RPMI8226 (cell line): Measurements from ENCODE around the gene CLUH.
"Not testable (repeated sequence)": the region's sequence is repeated elsewhere in the genome, so short reads cannot be mapped to it uniquely, and the experiment has no call there.

Source experiments
- DNase-seq: peaks from one replicate; pipeline ENCODE4 v3.0.0-alpha.2; 2015

The CLUH gene

DNA sequence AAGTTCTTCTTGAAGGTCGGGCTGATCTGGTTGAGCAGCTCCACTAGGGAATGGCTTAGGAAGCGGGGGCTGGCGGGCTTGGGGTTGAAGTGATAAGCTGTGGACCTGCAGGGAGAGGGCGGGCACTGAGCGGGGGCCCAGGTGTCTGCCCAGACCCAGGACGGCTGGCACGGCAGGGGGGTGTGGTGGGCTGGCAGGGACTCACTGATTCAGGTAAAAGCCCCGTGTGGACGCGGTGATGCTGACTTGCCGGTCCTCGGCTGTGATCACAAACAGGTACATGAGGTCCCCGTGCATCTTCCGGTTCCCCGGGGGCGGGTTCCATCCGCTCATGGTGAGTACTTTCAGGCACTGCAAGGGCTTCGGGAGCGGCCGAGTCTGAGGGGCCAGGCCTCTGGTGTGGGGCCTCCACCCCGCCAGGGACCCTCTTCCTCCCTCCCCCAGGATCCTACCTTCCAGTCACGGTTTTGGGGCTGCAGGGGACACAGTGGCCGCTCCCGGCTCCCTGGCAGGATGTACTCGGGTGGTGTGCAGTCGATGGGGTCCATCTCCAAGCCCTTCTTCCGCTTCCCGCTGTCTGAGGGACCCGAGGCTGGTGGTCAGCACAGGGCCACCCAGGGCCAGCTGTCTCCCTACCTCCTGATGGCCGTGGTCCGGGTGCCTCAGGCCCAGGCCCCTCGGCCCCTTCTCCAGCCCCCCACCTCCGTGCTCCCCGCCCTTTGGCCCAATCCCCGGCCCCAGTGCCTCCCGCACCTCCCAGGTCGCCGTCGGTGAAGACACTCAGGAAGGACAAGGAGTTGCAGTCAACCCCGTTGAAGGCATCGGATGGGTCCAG, 10.2 kb downstream of the CLUH start:
- no peak for DNase-seq

GRCh38 chr17:2700491-2701141, 10.9 kb downstream of the CLUH start:
- DNase-seq: no peak

GRCh38 chr17:2700030-2700490, 11.5 kb downstream of the CLUH start:
- no peak for DNase-seq

DNA sequence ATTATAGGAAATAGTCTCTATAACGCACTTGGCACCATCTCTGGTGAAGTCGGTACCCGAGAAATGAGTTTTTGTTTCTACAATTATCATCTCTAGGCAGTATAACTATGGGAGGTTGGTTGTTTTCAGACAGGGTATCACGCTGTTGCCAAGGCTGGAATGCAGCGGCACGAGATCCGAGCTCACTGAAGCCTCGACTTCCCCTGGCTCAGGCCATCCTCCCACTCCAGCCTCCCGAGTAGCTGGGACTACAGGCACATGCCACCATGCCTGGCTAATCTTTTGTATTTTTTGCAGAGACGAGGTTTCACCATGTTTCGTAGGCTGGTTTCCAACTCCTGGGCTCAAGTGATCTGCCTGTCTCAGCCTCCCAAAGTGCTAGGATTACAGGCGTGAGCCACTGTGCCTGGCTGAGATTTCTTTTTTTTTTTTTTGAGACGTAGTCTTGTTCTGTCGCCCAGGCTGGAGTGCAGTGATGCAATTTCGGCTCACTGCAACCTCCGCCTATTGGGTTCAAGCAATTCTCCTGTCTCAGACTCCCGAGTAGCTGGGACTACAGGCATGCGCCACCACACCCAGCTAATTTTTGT, 12.3 kb downstream of the CLUH start:
- not testable (repeated sequence) for DNase-seq

- DNase-seq: no peak
Observed at GRCh38 chr17:2697611-2698162, 13.9 kb downstream of the CLUH start.

DNA sequence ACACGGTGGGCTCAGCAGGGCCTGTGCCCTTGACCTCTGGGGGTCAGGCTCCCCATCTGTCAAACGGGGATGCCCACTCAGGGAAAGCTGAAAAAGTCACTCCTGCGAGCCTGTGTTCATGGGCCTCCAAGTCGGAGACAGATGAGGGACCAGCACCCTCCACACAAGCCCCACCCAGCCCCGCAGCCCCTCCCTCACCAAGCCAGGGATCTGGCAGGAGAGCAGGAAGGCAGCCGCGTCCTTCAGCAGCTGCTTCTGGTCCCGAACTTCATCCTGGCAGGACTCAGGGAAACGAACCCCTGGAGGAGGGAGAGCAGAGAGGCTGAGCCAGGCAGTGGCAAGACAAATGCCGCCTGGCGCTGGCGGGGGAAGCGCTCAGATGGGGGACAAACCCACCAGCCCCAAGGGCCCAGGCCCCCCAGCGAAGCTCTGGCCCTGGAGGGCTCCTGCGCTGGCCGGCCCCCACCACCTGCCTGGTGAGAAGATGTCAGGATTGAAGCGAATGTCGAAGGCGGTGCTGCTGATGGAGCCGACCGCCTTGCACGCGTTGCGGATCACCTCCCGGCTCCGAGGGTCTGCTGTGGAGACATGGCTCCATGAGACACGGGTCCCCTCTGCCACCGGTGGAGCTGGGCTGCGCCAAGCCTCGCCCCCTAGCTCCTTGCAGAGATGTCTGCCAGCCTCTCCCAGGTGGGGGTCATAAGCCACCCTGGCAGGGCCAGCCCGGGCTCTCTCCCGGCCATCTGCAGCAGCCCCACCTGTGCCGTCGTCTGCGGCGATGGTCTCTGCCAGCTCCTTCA, 15.4 kb downstream of the CLUH start:
- no peak for DNase-seq

GRCh38 chr17:2695243-2695960, 16.2 kb downstream of the CLUH start:
- DNase-seq: no peak

DNA sequence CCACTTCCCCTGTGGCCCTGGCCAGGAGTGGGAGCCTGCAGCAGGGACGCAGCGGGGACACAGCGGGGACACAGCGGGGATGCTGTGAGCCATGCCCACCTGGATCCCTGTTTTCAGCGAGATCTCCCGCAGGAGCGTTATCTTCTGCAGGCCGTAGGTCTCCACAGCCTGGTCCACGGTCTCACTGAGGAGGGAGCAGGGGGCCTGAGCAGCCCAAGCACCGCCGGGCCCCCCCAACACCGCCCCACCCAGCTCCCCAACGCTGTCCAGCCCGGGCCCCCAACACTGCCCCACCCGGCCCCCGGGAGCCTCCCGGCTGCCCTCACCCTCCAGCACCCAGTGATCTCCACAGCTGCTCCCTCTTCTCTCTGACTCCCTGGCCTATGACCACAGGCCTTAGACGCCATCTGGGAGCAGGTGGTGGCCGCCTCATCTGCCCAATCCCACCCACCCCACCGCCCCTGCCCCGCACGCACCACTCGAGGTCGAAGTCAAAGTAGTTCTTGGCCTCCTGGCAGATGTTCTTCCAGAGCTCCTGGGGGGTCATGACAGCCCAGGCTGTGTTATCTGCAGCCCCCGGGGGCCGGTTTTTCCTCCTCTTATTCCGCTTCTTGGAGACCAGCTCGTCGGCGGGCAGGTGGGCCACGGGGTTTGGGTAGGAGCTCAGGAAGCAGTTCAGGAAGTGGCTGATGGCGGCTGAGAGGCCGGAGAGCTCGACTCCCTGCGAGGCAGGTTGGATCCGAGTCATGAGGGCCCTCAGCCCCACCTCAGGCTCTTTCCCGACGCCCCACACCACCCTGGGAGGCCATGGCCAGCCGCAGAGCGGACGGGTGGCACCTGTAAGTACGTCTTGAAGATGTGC, 17.0 kb downstream of the CLUH start:
- no peak for DNase-seq

DNA sequence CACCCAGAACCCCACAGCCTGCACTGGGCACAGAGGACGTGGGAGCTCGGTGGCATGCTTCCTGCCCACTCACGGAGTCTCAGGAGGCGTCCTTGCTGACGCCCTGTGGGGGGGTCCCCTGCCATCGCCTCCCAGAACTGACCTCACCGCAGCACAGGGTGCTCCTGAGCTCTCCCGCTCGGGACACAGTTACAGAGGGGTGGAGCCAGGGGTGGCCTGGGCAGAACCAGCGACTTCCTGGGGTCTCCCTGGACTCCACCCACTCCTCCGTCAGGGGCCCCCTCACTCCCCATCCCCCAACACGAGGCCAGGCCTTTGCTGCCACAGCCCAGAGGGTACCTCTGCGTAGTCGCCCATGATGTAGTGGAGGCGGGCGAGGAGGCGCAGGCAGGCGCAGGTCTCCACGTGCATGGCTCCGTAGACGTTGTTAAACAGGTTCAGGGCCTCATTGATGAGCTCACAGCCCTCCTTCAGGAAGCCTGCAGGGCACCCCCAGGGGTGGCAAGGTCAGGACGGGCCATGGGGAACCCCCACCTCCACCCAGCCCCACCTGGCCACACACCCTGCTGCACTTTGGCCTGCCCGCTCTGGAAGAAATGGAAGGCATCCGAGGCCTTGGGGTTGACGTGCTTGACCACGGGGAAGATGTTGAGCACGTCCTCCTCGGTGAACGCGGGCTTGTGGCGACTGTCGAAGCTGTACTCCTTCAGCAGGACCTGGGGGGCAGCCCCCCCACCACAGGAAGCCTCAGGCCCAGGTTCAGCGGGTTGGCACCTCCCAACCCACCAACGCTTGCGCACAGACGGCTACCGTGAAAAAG, 17.8 kb downstream of the CLUH start:
- no peak for DNase-seq

GRCh38 chr17:2692781-2693135, 18.8 kb downstream of the CLUH start:
- DNase-seq: no peak

GRCh38 chr17:2691965-2692780, 19.4 kb downstream of the CLUH start:
- no peak for DNase-seq

DNA sequence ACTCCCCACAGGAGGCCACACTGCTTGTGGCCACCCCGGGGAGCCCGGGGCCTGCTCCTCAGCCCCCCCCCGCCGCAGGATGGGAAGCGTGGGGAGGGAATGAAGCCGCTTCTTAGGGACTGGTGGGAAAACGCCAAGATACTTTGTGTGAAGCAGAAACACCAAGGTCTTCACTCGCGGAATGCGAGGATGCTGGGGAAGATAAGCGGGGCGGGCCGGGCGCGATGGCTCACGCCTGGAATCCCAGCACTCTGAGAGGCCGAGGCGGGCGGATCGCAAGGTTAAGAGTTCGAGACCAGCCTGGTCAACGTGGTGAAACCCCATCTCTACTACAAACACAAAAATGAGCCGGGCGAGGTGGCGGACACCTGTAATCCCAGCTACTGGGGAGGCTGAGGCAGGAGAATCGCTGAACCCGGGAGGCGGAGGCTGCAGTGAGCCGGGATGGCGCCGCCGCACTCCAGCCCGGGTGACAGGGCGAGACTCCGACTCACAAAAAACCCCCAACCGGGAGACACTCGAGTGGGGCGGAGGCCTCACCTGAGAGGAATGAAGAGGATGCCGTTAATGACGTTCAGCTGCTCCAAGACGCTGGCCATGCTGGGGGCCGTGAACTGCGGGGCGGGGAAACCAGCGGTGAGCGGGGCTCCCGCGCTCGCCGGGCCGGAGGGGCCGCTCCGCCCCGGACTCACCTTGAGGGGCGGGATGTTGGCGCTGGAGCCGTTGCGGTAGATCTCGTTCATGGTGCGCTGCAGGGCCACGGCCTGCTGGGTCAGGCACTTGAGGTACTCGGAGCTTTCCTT, 20.3 kb downstream of the CLUH start:
- DNase-seq: no peak

- no peak for DNase-seq
Observed at GRCh38 chr17:2690165-2691068, 21.1 kb downstream of the CLUH start.

- no peak for DNase-seq
Observed at GRCh38 chr17:2689411-2690164, 22.0 kb downstream of the CLUH start.

DNA sequence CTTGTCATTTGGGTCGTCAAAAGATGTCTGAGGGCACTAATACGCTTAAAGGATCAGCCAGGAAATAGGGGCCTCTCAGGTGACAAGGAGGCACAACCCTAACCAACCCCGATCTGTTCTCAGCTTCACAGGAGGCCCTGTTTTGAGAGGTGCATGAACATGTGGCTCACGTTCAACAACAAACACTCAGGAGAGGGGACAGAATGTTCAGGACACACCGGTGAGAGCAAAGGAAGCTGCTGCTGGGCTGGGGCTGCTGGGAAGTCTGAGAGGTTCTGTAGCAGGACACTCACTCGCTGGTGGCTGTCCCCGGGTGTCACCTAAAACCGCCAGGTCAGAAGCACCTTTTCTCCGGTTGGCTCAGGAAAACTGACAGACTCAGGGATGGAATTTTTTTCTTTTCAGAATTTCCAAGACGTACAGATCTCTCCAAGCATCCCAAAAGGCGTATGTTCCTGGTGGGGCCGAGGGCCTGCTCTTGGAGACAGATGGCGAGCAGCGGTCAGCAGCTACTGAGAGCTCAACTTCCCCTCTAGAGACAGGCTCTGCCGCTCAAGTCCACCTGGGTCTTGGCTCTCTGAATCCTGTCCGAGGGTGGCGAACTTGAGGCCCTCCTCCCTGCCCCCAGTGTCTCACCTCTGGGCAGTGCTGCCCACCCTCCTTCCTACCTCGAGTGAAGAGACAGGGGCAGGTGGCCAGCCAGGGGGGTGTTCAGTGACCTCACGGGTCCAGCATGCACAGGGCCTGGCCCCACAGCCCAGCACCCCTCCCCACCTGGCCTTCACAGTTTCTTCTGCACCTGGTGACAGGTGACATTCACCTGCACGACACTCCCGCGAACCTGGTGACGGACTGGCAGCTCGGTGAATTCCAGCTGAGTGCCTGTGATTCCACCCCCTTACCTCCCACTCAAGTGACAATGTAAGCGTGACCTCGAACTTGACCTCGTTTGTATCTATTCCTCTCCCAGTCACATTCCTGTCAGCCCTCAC, 22.9 kb downstream of the CLUH start:
- DNase-seq: no peak
